Adrenal gland (tissue), 12 donors: ENCODE measurements around the gene ALPP. TPM values are rescaled to one million over a fixed set of nuclear protein-coding genes. Genes with fewer than 3 reads are reported as not detected.

Source experiments
- DNase-seq, 7 donors: peaks; one replicate each; pipeline ENCODE4 v3.0.0-alpha.2; 2019 to 2020
- H3K27ac ChIP-seq, 5 donors: fragments of 200-600 bp; sonication (generic) in 4 of 5; 1 replicate in 3 of 5; 2 replicates in 2 of 5; pipeline versions ENCODE4 v1.5.1 to v1.8.0; 2016 to 2020; ENCODE audit warnings: mild to moderate bottlenecking in 1 of 5
- H3K27me3 ChIP-seq: fragments of 200-600 bp; 2 replicates; pipeline ENCODE4 v1.8.0; 2021
- H3K36me3 ChIP-seq, 2 donors: fragments of 200-600 bp; replicated peaks in 1 of 2; 1 replicate in 1 of 2; 2 replicates in 1 of 2; pipeline versions ENCODE4 v1.5.1 to v1.8.0; 2018 to 2022
- H3K4me1 ChIP-seq, 2 donors: fragments of 200-600 bp; replicated peaks in 1 of 2; 1 replicate in 1 of 2; 2 replicates in 1 of 2; pipeline versions ENCODE4 v1.5.1 to v1.8.0; 2018 to 2021
- H3K4me3 ChIP-seq, 4 donors: fragments of 200-600 bp; sonication (generic) in 3 of 4; one replicate each; pipeline ENCODE4 v1.5.1; 2016 to 2018
- H3K9me3 ChIP-seq, 3 donors: fragments of 200-600 bp; sonication (generic) in 1 of 3; replicated peaks in 1 of 3; 1 replicate in 2 of 3; 2 replicates in 1 of 3; pipeline versions ENCODE4 v1.5.1 to v1.8.0; 2016 to 2021
- CTCF ChIP-seq, 6 experiments: fragments of 450-650 bp in 4 of 6; fragments of 200-600 bp in 2 of 6; sonication (generic) in 1 of 6; IDR thresholded peaks; 1 replicate in 5 of 6; 2 replicates in 1 of 6; pipeline versions ENCODE4 v1.5.1 to v1.8.0; 2016 to 2021; ENCODE audit warnings: antibody characterized with exemption in 6 of 6, mild to moderate bottlenecking in 2 of 6, moderate library complexity in 1 of 6
- POLR2A ChIP-seq, 2 donors: fragments of 450-650 bp; IDR thresholded peaks; one replicate each; pipeline ENCODE4 v1.6.1; 2017; ENCODE audit warnings: antibody characterized with exemption in 2 of 2, mild to moderate bottlenecking in 2 of 2, moderate library complexity in 1 of 2
- WGBS, 4 donors: extraction: QIAGEN DNeasy Blood & Tissue Kit in 2 of 4; methylation state at CpG; one replicate each; pipeline versions ENCODE4 v1.1.5 to v1.1.7; 2013 to 2017; 5-methylcytosine and 5-hydroxymethylcytosine counted together
- intact Hi-C, 2 donors: fragments of 100-400 bp; cut with DNase I; formaldehyde crosslinking; loops; one replicate each; pipeline versions ENCODE4 v1.14.1 to v1.15.0; 2022 to 2023
- polyA plus RNA-seq, 3 donors: library from polyadenylated mRNA; stranded (reverse); fragments of 200-250 nt in 2 of 3; fragments of 350-450 nt in 1 of 3; fragmentation: Illumina TruSeq in 1 of 3; extraction: RNeasy Lipid Tissue Mini Kit (QIAGEN cat#74804) in 1 of 3; gene quantifications; one replicate each; pipeline ENCODE4 v1.2.3, GENCODE V29; 2013 to 2014
- total RNA-seq, 9 donors: library from RNA; depleted of rRNA in 4 of 9; stranded (reverse); fragments of >200 nt in 4 of 9; fragments of 120-200 nt in 1 of 9; fragmentation: NEBNext Ultra II Directional in 1 of 9; extraction: Animal tissue kit (Norgen Biotek cat#: 25700) in 1 of 9; gene quantifications; one replicate each; pipeline versions ENCODE4 v1.1.0 to v1.2.4, GENCODE V29; 2013 to 2023
- donor health status: healthy with polysubstance abuse.
- donor health status: Bipolar disorder and iron deficiency.
- donor health status: DM: yes; HTN: yes; CAD: no.
- donor health status: DM: no; HTN: no; CAD: no.
- donor health status: DM: no; HTN: no; CAD: no.
- donor health status: DM: yes; HTN: yes; CAD: no.

Gene ALPP
- total and polyA plus RNA-seq, 12 donors = not detected

- no peaks in the 10 kb centered on the region for H3K9me3 ChIP-seq
Observed at GRCh38 chr2:232341739-232342126, 36.8 kb upstream of the ALPP start.

DNA sequence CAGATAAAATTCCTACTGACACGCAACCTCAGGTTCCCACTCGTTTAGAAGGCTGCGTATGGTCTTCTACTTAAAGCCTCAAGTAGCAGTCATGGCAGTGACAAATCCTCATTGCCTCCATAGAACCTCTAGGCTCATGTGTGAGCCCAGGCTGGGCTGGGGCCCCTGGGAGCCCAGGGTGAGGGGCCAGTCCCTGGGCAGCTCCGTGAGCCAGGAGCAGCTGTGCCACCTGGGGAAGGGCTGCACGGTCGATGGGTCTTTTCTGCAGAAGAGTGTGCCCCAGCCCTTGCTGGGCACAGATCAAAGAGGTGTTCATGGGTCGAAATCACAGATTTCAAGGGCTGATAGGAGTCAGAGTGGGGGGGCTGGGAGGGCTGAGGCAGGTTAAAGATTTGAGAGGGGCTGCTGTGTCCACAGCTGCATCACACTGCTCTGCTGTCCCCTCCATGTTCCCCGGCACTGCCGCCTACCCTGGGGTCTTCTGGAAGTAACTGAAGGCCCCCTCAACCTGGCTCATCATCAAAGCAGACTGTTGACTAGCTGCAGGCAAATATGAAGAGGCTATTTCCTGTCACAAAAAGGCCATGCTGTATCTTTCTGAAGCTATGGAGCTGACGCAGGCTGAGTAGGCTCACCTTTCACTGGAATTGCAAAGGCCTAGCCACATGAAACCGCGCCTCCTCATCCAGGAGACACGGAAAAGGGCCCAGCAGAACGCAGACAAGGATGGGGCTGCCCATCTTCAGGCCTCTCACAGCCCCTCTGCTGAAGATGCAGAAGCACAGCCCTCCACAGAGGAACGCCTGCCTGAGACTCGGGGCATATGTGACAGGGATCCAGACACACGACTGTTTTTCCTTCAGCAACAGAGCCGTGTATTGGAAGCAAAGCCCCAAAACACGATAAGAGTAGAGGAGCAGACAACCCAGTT, 35.7 kb upstream of the ALPP start:
- WGBS, 4 donors = 68 to 77% (median 72%) methylated on average over 19 of the region's 19 CpGs
- Histone ChIP-seq H3K27me3 (no peaks in the 10 kb centered on the region), H3K9me3 (no peaks in the 10 kb centered on the region), H3K27ac (no peak overlapping the region), H3K4me3 (no peak overlapping the region), H3K4me1 (no peaks in the 10 kb centered on the region), H3K36me3 (no peaks in the 10 kb centered on the region)
- no peak for DNase-seq
- intact Hi-C loops = no loop called here
- TF ChIP-seq CTCF (IDR thresholded peaks at IDR 0.05) (no peak), POLR2A (IDR thresholded peaks at IDR 0.05) (no peak)

More at GRCh38 chr2:232341739-232342126, 36.8 kb upstream of the ALPP start:
- Histone ChIP-seq H3K4me3 (no peak overlapping the region), H3K27ac (no peak overlapping the region), H3K36me3 (no peaks in the 10 kb centered on the region), H3K4me1 (no peaks in the 10 kb centered on the region), H3K27me3 (no peaks in the 10 kb centered on the region)
- WGBS, 4 donors = 88 to 97% (median 91%) methylated on average over 2 to 4 of the region's 4 CpGs
- TF ChIP-seq POLR2A (IDR thresholded peaks at IDR 0.05) (no peak), CTCF (IDR thresholded peaks at IDR 0.05) (no peak)
- intact Hi-C loops = no loop called here
- DNase-seq = no peak

DNA sequence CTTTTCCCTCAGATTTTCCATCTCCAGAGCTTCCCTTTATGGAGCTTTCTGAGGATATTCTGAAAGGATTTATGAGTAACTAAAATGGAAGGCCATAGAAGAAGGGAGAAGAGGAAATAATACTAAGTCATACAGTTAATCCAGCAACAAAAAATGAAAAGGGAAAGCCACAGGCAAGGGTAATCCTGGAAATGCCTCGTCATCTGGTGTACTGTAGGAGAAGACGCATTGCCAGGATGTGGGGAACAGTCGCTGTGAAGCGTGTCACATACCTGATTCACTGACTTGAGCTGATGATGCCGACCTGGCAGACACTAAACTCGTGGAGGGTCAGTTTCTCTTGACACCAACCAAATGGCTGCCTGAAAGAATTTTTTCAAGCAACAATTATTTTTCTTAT, 34.7 kb upstream of the ALPP start:
- WGBS, 4 donors = 59 to 77% (median 65%) methylated on average over 6 of the region's 6 CpGs
- Histone ChIP-seq H3K9me3 (no peaks in the 10 kb centered on the region), H3K4me1 (no peaks in the 10 kb centered on the region), H3K27ac (no peak overlapping the region), H3K36me3 (no peaks in the 10 kb centered on the region), H3K27me3 (no peaks in the 10 kb centered on the region), H3K4me3 (no peak overlapping the region)
- TF ChIP-seq CTCF (IDR thresholded peaks at IDR 0.05) (no peak), POLR2A (IDR thresholded peaks at IDR 0.05) (no peak)
- DNase-seq = no peak
- intact Hi-C loops = no loop called here

DNA sequence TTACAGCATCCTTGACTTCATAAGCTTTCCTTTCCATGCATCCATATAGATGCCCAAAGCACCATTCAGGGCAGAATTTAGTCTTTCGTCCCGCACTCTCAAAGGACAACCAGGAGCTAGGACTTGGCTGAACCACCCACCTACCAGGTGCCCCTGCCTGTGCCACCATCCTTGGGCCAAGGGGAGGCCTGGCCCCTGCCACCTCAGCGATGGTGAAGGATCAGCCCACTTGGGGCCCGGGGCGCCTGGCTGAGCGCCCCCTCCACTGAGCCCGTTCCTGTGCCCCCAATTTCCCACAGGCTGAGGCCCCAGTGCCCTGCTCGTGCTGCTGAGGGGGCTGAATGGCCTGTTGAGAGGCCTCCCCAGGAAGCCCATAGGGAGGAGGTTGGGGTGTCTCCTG, 33.3 kb upstream of the ALPP start:
- 82 to 92% (median 90%) methylated on average over 2 to 8 of the region's 8 CpGs for WGBS, 4 donors
- Histone ChIP-seq H3K36me3 (no peaks in the 10 kb centered on the region), H3K4me3 (no peak overlapping the region), H3K27ac (no peak overlapping the region), H3K27me3 (peaks cover 11% of the 10 kb centered on the region), H3K4me1 (no peaks in the 10 kb centered on the region), H3K9me3 (no peaks in the 10 kb centered on the region)
- TF ChIP-seq POLR2A (IDR thresholded peaks at IDR 0.05) (no peak), CTCF (IDR thresholded peaks at IDR 0.05) (no peak)
- intact Hi-C loops = no loop called here
- peak in 1 of 7 donors; percentile 3 for DNase-seq
